Measurements from ENCODE around the gene IFI27. TPM values are rescaled to one million over a fixed set of nuclear protein-coding genes. Genes with fewer than 3 reads are reported as not detected.

The IFI27 gene
- total and polyA plus RNA-seq, 2 of the 8 experiments (the other 6 are each of a cell fraction or from before 2014, with no cell fraction given), result 0.76 to 2.2 TPM

- Histone ChIP-seq H2BK12ac (ENCODE audit: low read depth, low read length) (peak overlapping the region; percentile 82; the same call in 1 of the 2 replicates), H4K8ac (ENCODE audit: extremely low read depth, insufficient read depth, low read length) (no peak overlapping the region), H3K36me3 (ENCODE audit: control insufficient read depth in 2 of 4, insufficient read depth in 4 of 4, low read length in 3 of 4) (no peaks in the 10 kb centered on the region), H3K4me3 (ENCODE audit: extremely low read depth in 1 of 4, insufficient read depth in 2 of 4, low read depth in 3 of 4, low read length in 4 of 4) (no peak overlapping the region), H4K20me1 (replicated peaks in 1 of 2; ENCODE audit: control insufficient read depth in 1 of 2, insufficient read depth in 2 of 2, low read length in 2 of 2) (no peaks in the 10 kb centered on the region), H2AK5ac (ENCODE audit: low read depth, low read length) (no peak overlapping the region), H3K27ac (ENCODE audit: low read depth, low read length) (no peak overlapping the region), H3K79me1 (ENCODE audit: low read depth, low read length) (no peaks in the 10 kb centered on the region), H2BK120ac (replicated peaks; ENCODE audit: low read depth, low read length) (no peak overlapping the region), H3K23me2 (ENCODE audit: low read depth, low read length) (no peaks in the 10 kb centered on the region), H3K23ac (ENCODE audit: insufficient read length) (no peak overlapping the region), H3K9ac (replicated peaks in 1 of 4; ENCODE audit: extremely low read depth in 1 of 4, low read depth in 3 of 4, low read length in 3 of 4) (no peak overlapping the region), H3K4ac (replicated peaks; ENCODE audit: insufficient read length, low read depth, low read length) (no peak overlapping the region), H3K9me3 (ENCODE audit: insufficient read depth in 2 of 2, low read depth in 1 of 2, low read length in 1 of 2) (no peaks in the 10 kb centered on the region), H3K79me2 (ENCODE audit: control insufficient read depth in 1 of 2, insufficient read depth in 2 of 2, low read length in 2 of 2) (no peaks in the 10 kb centered on the region), H3K27me3 (replicated peaks in 1 of 4; ENCODE audit: control insufficient read depth in 3 of 4, extremely low read depth in 1 of 4, insufficient read depth in 3 of 4, low read length in 3 of 4) (no peaks in the 10 kb centered on the region), H2AFZ (ENCODE audit: low read length) (no peak overlapping the region), H2BK15ac (ENCODE audit: low read length) (0 out of 2 replicates have a peak overlapping the region, but pooled peaks have one; percentile 47), H3K56ac (replicated peaks; ENCODE audit: insufficient read length, low read depth, low read length) (no peak overlapping the region), H3K14ac (ENCODE audit: insufficient read length) (no peak overlapping the region), H2BK20ac (ENCODE audit: low read length) (no peak overlapping the region), H3K4me1 (replicated peaks in 1 of 4; ENCODE audit: control insufficient read depth in 3 of 4, insufficient read depth in 4 of 4, low read length in 3 of 4) (peaks cover 4 to 13% (median 11%) of the 10 kb centered on the region in 4 experiments; a peak in 6 of 7 replicates), H3K18ac (ENCODE audit: extremely low read depth, low read length) (no peak overlapping the region), H4K5ac (ENCODE audit: insufficient read length, low read depth, low read length) (no peak overlapping the region), H3K4me2 (ENCODE audit: insufficient read depth in 1 of 2, low read depth in 2 of 2, low read length in 2 of 2) (no peak overlapping the region), H2BK5ac (ENCODE audit: low read depth, low read length) (no peak overlapping the region), H4K91ac (replicated peaks; ENCODE audit: insufficient read length, low read length) (no peak overlapping the region)
- FAIRE-seq, result no peak
- ChIA-PET POLR2A (ENCODE audit: partially characterized antibody) (interaction anchor here (1.2 kb wide), 1 partner anchor 15 kb away, joined by 3 read pairs; the partner anchor contains the start of gene IFI27L2), CTCF (ENCODE audit: partially characterized antibody) (interaction anchor here (0.9 to 9.2 kb wide), 13 partner anchors 9 to 200 kb away, joined by 3 to 148 read pairs (median 9); partner anchors contain the start of gene IFI27L2)
- no peak for TF ChIP-seq SRF (IDR thresholded peaks at IDR 0.05; ENCODE audit: low read depth, low read length)
- TF ChIP-seq CHD2 (IDR thresholded peaks at IDR 0.05; ENCODE audit: low read length), result no peak
- no peak for TF ChIP-seq POLR2AphosphoS5 (IDR thresholded peaks at IDR 0.05; ENCODE audit: low read depth, low read length)
- TF ChIP-seq TBP (IDR thresholded peaks at IDR 0.05; ENCODE audit: low read depth, low read length), result no peak
- no peak for TF ChIP-seq USF2 (IDR thresholded peaks at IDR 0.05; ENCODE audit: low read length)
- no peak for TF ChIP-seq RXRA (IDR thresholded peaks at IDR 0.05; ENCODE audit: insufficient read depth, low read depth, low read length)
- WGBS, 2 experiments (ENCODE audit: extremely low coverage in 1 of 2, insufficient coverage in 1 of 2, insufficient read length in 1 of 2, insufficient replicate concordance in 2 of 2, low coverage in 1 of 2, low lambda C conversion rate in 2 of 2, missing lambda C conversion rate in 1 of 2), result 92% methylated on average over 4 of the region's 4 CpGs; no CpG with 5 or more reads in 1 of the 2 experiments
- DNase-seq (ENCODE audit: low read depth in 1 of 2, low spot score in 2 of 2), result peak in 1 of 2 experiments; percentile 41
Observed at GRCh38 chr14:94143711-94144110, 33.2 kb downstream of the IFI27 start.
